ENCODE data around the gene LEAP2.

The LEAP2 gene

DNA sequence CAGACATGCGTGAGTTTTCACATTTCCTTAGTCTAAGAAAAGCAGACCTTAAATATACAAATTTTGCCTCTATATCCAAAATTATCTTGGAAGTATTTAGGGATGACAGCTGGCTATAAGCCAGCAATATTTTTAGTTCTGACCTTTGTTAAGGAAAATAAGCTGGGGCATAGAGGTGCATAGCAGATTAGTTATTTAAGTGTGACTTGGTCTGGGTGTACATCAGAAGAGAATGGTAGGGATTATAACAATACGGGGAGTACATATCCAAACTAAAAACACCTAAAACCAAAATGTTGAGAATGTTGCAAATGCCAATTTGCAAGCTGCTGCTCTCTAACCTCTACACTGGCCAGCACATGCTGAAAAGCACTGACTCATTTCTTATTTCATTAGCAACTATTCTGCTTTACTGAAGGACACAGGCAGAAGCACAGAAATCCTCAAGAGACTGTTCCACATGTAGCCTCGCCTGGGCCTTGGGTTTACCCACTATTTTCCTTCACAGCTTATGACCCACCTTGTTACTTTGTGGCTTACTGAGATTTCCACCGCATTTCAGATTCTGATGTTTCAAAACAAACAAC lies 22.3 kb downstream of the LEAP2 start:
- no peak overlapping the region for H3K4me3 ChIP-seq (ENCODE audit: low read depth, low read length)
- DNase-seq (ENCODE audit: low read depth, low spot score) = no peak
- in situ Hi-C loops (cut with HindIII; ENCODE audit: low sequenced_read_pairs) = no loop called here
- TF ChIP-seq, protein P1, sequence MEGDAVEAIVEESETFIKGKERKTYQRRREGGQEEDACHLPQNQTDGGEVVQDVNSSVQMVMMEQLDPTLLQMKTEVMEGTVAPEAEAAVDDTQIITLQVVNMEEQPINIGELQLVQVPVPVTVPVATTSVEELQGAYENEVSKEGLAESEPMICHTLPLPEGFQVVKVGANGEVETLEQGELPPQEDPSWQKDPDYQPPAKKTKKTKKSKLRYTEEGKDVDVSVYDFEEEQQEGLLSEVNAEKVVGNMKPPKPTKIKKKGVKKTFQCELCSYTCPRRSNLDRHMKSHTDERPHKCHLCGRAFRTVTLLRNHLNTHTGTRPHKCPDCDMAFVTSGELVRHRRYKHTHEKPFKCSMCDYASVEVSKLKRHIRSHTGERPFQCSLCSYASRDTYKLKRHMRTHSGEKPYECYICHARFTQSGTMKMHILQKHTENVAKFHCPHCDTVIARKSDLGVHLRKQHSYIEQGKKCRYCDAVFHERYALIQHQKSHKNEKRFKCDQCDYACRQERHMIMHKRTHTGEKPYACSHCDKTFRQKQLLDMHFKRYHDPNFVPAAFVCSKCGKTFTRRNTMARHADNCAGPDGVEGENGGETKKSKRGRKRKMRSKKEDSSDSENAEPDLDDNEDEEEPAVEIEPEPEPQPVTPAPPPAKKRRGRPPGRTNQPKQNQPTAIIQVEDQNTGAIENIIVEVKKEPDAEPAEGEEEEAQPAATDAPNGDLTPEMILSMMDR (IDR thresholded peaks at IDR 0.05; ENCODE audit: low read depth, low read length) = no peak

DNA sequence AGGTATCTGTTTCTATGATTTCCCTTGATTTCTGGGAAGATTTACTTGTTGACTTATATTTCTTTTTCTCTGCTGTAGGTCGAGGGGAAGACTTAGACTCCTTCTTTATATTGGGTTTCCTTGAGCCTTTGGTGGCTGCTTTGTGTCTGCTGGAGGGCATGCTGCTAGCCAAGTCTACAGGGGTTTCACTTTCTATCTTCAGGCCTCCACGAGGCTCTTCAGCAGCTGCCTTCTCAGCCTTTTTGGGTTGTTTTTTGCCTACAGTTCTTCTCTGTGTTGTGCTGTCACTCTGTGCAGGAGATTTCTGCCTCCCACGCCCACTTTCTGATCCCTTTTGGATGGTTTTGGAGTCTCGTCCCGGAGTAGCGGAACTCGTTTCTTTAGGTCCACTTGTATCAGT lies 23.2 kb downstream of the LEAP2 start:
- in situ Hi-C loops (cut with HindIII; ENCODE audit: low sequenced_read_pairs) = no loop called here
- DNase-seq (ENCODE audit: low read depth, low spot score) = no peak
- TF ChIP-seq, protein P1 (IDR thresholded peaks at IDR 0.05; ENCODE audit: low read depth, low read length) = no peak
- no peak overlapping the region for H3K4me3 ChIP-seq (ENCODE audit: low read depth, low read length)

DNA sequence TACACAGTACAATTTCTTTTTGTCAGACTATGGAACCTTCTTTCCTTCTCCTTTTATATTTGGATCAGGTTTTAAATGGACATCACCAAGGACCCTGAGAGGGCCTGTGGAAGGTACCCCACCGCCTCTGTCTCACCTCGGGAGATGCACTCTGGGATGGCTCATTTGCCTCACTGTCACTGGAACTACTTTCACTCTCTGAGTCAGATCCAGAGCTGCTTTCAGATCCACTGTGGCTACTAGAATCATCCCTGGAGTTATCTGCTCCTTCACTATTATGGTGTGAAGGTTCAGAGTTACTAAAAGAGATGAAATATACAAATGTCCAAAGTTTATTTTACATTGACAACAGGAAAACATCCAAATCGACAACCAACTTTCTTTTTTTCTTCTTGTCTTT lies 24.6 kb downstream of the LEAP2 start:
- in situ Hi-C loops (cut with HindIII; ENCODE audit: low sequenced_read_pairs) = no loop called here
- H3K4me3 ChIP-seq (ENCODE audit: low read depth, low read length) = no peak overlapping the region
- TF ChIP-seq, protein P1 (IDR thresholded peaks at IDR 0.05; ENCODE audit: low read depth, low read length) = no peak
- DNase-seq (ENCODE audit: low read depth, low spot score) = no peak

DNA sequence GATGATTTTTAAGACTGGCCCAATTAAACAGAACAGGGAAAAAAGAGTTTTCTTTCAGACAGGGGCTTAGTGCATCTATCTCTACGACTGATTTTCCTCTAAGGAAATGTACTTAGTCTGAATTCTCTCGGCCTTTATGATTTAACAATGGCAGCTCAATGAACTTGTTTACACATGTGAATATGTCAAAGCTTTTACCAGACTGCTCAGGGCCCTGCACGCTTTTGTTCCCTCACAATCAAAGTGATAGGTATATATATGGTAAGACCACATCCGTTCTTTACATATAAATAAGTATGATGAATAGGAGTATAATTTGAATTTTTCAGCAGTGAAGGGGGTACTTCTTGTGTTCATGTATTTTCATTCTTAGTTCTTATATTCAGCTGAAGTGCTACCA lies 27.6 kb downstream of the LEAP2 start:
- in situ Hi-C loops (cut with HindIII; ENCODE audit: low sequenced_read_pairs) = no loop called here
- H3K4me3 ChIP-seq (ENCODE audit: low read depth, low read length) = no peak overlapping the region
- no peak for DNase-seq (ENCODE audit: low read depth, low spot score)
- TF ChIP-seq, protein P1 (IDR thresholded peaks at IDR 0.05; ENCODE audit: low read depth, low read length) = no peak

DNA sequence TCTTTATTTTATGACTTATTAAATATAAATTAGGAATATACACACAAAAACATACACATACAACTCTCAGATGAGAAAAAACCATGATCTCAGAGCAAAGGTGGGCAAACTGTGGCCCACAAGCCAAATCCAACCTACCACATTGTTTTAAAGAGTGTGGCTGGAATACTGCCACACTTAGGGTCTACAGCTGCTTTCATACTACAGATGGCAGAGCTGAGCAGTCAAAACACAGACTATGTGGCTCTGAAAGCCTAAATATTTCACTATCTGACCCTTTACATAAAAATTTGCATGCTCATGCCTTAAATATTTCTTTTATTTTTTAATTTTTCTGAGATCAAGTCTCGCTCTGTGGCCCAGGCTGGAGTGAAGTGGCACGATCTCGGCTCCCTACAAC lies 28.3 kb downstream of the LEAP2 start:
- in situ Hi-C loops (cut with HindIII; ENCODE audit: low sequenced_read_pairs) = no loop called here
- no peak for DNase-seq (ENCODE audit: low read depth, low spot score)
- H3K4me3 ChIP-seq (ENCODE audit: low read depth, low read length) = no peak overlapping the region
- TF ChIP-seq, protein P1 (IDR thresholded peaks at IDR 0.05; ENCODE audit: low read depth, low read length) = no peak

DNA sequence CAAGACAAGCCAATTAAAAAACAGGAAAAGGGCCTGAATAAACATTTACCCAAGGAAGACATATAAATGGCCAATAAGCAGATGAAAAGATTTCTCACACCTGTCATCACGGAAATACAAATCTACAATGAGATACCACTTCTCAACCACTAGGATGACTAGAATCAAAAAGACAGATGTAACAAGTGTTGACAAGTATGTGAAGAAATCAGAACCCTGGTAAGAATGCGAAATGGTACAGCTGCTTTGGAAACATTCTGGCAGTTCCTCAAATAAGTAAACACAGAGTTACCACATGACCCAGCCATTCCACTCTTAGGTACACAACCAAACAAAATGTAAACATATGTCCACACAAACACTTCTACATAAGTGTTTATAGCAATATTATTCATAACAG lies 32.5 kb downstream of the LEAP2 start:
- in situ Hi-C loops (cut with HindIII; ENCODE audit: low sequenced_read_pairs) = no loop called here
- TF ChIP-seq, protein P1 (IDR thresholded peaks at IDR 0.05; ENCODE audit: low read depth, low read length) = no peak
- H3K4me3 ChIP-seq (ENCODE audit: low read depth, low read length) = no peak overlapping the region
- DNase-seq (ENCODE audit: low read depth, low spot score) = no peak

DNA sequence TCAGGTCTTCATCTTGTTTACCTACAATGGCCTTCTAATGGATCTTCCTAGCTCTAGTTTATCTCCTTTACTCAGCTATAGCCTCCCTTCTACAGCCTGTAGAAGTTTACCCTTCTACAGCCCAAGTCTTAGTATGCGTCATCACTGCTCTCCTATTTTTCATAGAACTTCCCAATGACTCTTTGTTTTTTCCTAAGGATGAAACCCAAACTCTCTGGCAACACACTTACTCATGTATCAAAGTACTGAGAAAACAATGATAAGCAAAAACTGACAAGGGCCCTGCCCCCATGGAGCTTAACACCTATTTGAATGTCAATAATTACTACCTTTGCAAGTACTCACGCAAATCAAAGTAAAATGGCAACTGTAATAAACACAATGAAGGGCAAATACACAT lies 33.7 kb downstream of the LEAP2 start:
- in situ Hi-C loops (cut with HindIII; ENCODE audit: low sequenced_read_pairs) = no loop called here
- DNase-seq (ENCODE audit: low read depth, low spot score) = no peak
- TF ChIP-seq, protein P1 (IDR thresholded peaks at IDR 0.05; ENCODE audit: low read depth, low read length) = no peak
- no peak overlapping the region for H3K4me3 ChIP-seq (ENCODE audit: low read depth, low read length)

Data from astrocyte of the spinal cord (primary cell).